A172 (cell line): ENCODE measurements around the gene CCHCR1. TPM values are rescaled to one million over a fixed set of nuclear protein-coding genes. Genes with fewer than 3 reads are reported as not detected.

Source experiments
- DNase-seq: peaks from one replicate; pipeline ENCODE4 v3.0.0-alpha.2; 2015; ENCODE audit warnings: low spot score
- total RNA-seq: library from RNA; depleted of rRNA; stranded (reverse); fragments of >200 nt; shearing (Covaris generic); gene quantifications from 2 replicates; pipeline ENCODE4 v1.2.3, GENCODE V29; 2014; rRNA removed

Gene CCHCR1
- total RNA-seq, 1 experiment from 2014 or later: 18.9 TPM

GRCh38 chr6:31103136-31103535 is 54.5 kb downstream of the CCHCR1 start:
- no peak for DNase-seq

- DNase-seq: no peak
These were observed 59.1 kb downstream of the CCHCR1 start for GRCh38 chr6:31098449-31098938.

- no peak for DNase-seq
These were observed 60.9 kb downstream of the CCHCR1 start for GRCh38 chr6:31096656-31097055.

- no peak for DNase-seq
These were observed 61.4 kb downstream of the CCHCR1 start for GRCh38 chr6:31096215-31096614.

- peak; percentile 53 for DNase-seq
These were observed 63.2 kb downstream of the CCHCR1 start for GRCh38 chr6:31094389-31094881.

GRCh38 chr6:31092769-31093505 is 64.7 kb downstream of the CCHCR1 start:
- no peak for DNase-seq

Other genes with a start within 250 kb of the CCHCR1 start
- gene GTF2H4, start 249.6 kb downstream of the CCHCR1 start, total RNA-seq: 8.9 and 24.9 TPM in 2 replicates
- gene VARS2, start 243.6 kb downstream of the CCHCR1 start, total RNA-seq: 25.2 and 28.2 TPM in 2 replicates
- not detected in 2 replicates for gene SFTA2, start 225.6 kb downstream of the CCHCR1 start, total RNA-seq
- gene MUCL3, start 216.8 kb downstream of the CCHCR1 start, total RNA-seq: 0.43 TPM in 1 of 2 replicates, not detected in the other
- not detected in 2 replicates for gene MUC21, start 174.1 kb downstream of the CCHCR1 start, total RNA-seq
- gene MUC22, start 147.3 kb downstream of the CCHCR1 start, total RNA-seq: 0.14 TPM in 1 of 2 replicates, not detected in the other
- gene C6orf15, start 45.2 kb downstream of the CCHCR1 start, total RNA-seq: 2.4 TPM in 2 replicates
- gene PSORS1C1, start 43.0 kb downstream of the CCHCR1 start, total RNA-seq: 1.1 and 3.4 TPM in 2 replicates
- not detected in 2 replicates for gene CDSN, start 37.4 kb downstream of the CCHCR1 start, total RNA-seq
- gene PSORS1C2, start 18.7 kb downstream of the CCHCR1 start, total RNA-seq: not detected in 2 replicates
- gene TCF19, start 787 bp upstream of the CCHCR1 start, total RNA-seq: 62.6 and 68.5 TPM in 2 replicates
- not detected in 2 replicates for gene POU5F1, start 12.9 kb upstream of the CCHCR1 start, total RNA-seq
- 441 and 534 TPM in 2 replicates for gene HLA-C, start 114.3 kb upstream of the CCHCR1 start, total RNA-seq
- gene HLA-B, start 199.4 kb upstream of the CCHCR1 start, total RNA-seq: 284 and 365 TPM in 2 replicates
- 60.3 and 67.6 TPM in 2 replicates for gene MICA, start 245.8 kb upstream of the CCHCR1 start, total RNA-seq